ENCODE results near the gene SLC2A11.

GRCh38 chr22:23922921-23923320, 65.2 kb downstream of the SLC2A11 start:
- TF ChIP-seq PREB (CRISPR knock-in tag; IDR thresholded peaks at IDR 0.05) (no peak), SIX5 (IDR thresholded peaks at IDR 0.05; ENCODE audit: borderline replicate concordance in 1 of 2, insufficient read depth in 1 of 2, low read depth in 1 of 2, low read length in 2 of 2) (no peak), TGIF2 (CRISPR knock-in tag; IDR thresholded peaks at IDR 0.05) (no peak), ETV1 (tag; conservative IDR thresholded peaks at IDR 0.05; ENCODE audit: low read depth) (no peak), E4F1 (CRISPR knock-in tag; IDR thresholded peaks at IDR 0.05; ENCODE audit: borderline replicate concordance) (no peak), HNRNPL (IDR thresholded peaks at IDR 0.05; ENCODE audit: low read depth, low read length) (no peak), ZNF12 (CRISPR knock-in tag; IDR thresholded peaks at IDR 0.05) (no peak)
